SK-N-DZ (cell line): ENCODE results near the gene PHF21A.
A peak's percentile ranks its signal among the peaks of the same experiment; 100 is the strongest.

Experiments used
- DNase-seq: peaks from one replicate; pipeline ENCODE4 v3.0.0-alpha.2; 2015; ENCODE audit warnings: low spot score

Gene PHF21A

GRCh38 chr11:45934580-45935318 is 186.5 kb downstream of the PHF21A start:
- DNase-seq, result no peak

- DNase-seq, result no peak
Observed at GRCh38 chr11:45933846-45934579, 187.2 kb downstream of the PHF21A start.

- no peak for DNase-seq
Observed at GRCh38 chr11:45933131-45933831, 188.0 kb downstream of the PHF21A start.

- DNase-seq, result no peak
Observed at GRCh38 chr11:45932217-45932616, 189.0 kb downstream of the PHF21A start.

GRCh38 chr11:45931739-45932138 is 189.5 kb downstream of the PHF21A start:
- no peak for DNase-seq

GRCh38 chr11:45930951-45931570 is 190.2 kb downstream of the PHF21A start:
- no peak for DNase-seq

GRCh38 chr11:45930031-45930794 is 191.0 kb downstream of the PHF21A start:
- DNase-seq, result no peak

GRCh38 chr11:45929486-45930030 is 191.7 kb downstream of the PHF21A start:
- no peak for DNase-seq

GRCh38 chr11:45928535-45929215 is 192.6 kb downstream of the PHF21A start:
- no peak for DNase-seq

- no peak for DNase-seq
Observed at GRCh38 chr11:45927684-45928413, 193.4 kb downstream of the PHF21A start.

- no peak for DNase-seq
Observed at GRCh38 chr11:45927332-45927683, 193.9 kb downstream of the PHF21A start.

GRCh38 chr11:45926536-45927331 is 194.5 kb downstream of the PHF21A start:
- DNase-seq, result no peak

- peak; percentile 73 for DNase-seq
Observed at GRCh38 chr11:45926001-45926401, 195.3 kb downstream of the PHF21A start.

- no peak for DNase-seq
Observed at GRCh38 chr11:45925550-45925949, 195.7 kb downstream of the PHF21A start.

- no peak for DNase-seq
Observed at GRCh38 chr11:45924927-45925326, 196.3 kb downstream of the PHF21A start.

- DNase-seq, result no peak
Observed at GRCh38 chr11:45924036-45924915, 197.0 kb downstream of the PHF21A start.

GRCh38 chr11:45922425-45923082 is 198.7 kb downstream of the PHF21A start, which contains the start of gene LARGE2:
Gene LARGE2, plus strand, starts transcription at chr11:45922656. Its CDS starts 227 bp downstream, at chr11:45922883.
- no peak for DNase-seq
